Neuronal stem cell (in vitro differentiated cells): ENCODE results near the gene LLCFC1.
"Not testable (repeated sequence)": the region's sequence is repeated elsewhere in the genome, so short reads cannot be mapped to it uniquely, and the experiment has no call there.

Source experiments
- DNase-seq: peaks from one replicate; pipeline ENCODE4 v3.0.0-alpha.2; 2013; ENCODE audit warnings: low spot score
- H2AFZ ChIP-seq: one replicate; pipeline ENCODE4 v1.6.1; 2013; ENCODE audit warnings: mild to moderate bottlenecking, low read length, inconsistent platforms
- H2AK5ac ChIP-seq: 2 replicates; pipeline ENCODE4 v1.6.1; 2013; ENCODE audit warnings: low read depth, mild to moderate bottlenecking, inconsistent platforms, low read length, moderate library complexity, mixed read lengths
- H2BK120ac ChIP-seq: 2 replicates; pipeline ENCODE4 v1.6.1; 2013; ENCODE audit warnings: low read depth, mild to moderate bottlenecking, inconsistent platforms, low read length, moderate library complexity, mixed read lengths
- H2BK12ac ChIP-seq: one replicate; pipeline ENCODE4 v1.6.1; 2013; ENCODE audit warnings: low read length, inconsistent platforms
- H2BK15ac ChIP-seq: 2 replicates; pipeline ENCODE4 v1.6.1; 2013; ENCODE audit warnings: mild to moderate bottlenecking, low read length, inconsistent platforms, mixed read lengths
- H2BK5ac ChIP-seq: one replicate; pipeline ENCODE4 v1.6.1; 2013; ENCODE audit warnings: inconsistent platforms, mild to moderate bottlenecking, low read length, moderate library complexity
- H3K14ac ChIP-seq: one replicate; pipeline ENCODE4 v1.6.1; 2013; ENCODE audit warnings: low read length, inconsistent platforms
- H3K18ac ChIP-seq: 2 replicates; pipeline ENCODE4 v1.6.1; 2013; ENCODE audit warnings: low read length, inconsistent platforms
- H3K23ac ChIP-seq: 2 replicates; pipeline ENCODE4 v1.6.1; 2013; ENCODE audit warnings: low read depth, mild to moderate bottlenecking, mixed read lengths, low read length, inconsistent platforms; ENCODE audit not compliant: poor library complexity
- H3K27ac ChIP-seq: replicated peaks from 3 replicates; pipeline ENCODE4 v1.5.1; 2013; ENCODE audit warnings: low read length, inconsistent platforms
- H3K27me3 ChIP-seq, 3 experiments: 2 replicates each; pipeline ENCODE4 v1.6.1; 2013; ENCODE audit warnings: low read length in 3 of 3, mild to moderate bottlenecking in 2 of 3, inconsistent platforms in 1 of 3, low read depth in 1 of 3, mixed read lengths in 1 of 3, moderate library complexity in 1 of 3; ENCODE audit not compliant: control insufficient read depth in 3 of 3, insufficient read depth in 3 of 3
- H3K36me3 ChIP-seq, 2 donors: replicated peaks in 1 of 2; 2 replicates each; pipeline ENCODE4 v1.6.1; 2013; ENCODE audit warnings: low read length in 2 of 2; ENCODE audit not compliant: control insufficient read depth in 2 of 2, insufficient read depth in 2 of 2
- H3K4ac ChIP-seq: 2 replicates; pipeline ENCODE4 v1.6.1; 2013; ENCODE audit warnings: inconsistent platforms, mild to moderate bottlenecking, low read length, moderate library complexity
- H3K4me1 ChIP-seq, 2 donors: 1 replicate in 1 of 2; 2 replicates in 1 of 2; pipeline ENCODE4 v1.6.1; 2013; ENCODE audit warnings: low read length in 2 of 2, low read depth in 1 of 2; ENCODE audit not compliant: control insufficient read depth in 2 of 2, insufficient read depth in 1 of 2
- H3K4me2 ChIP-seq: one replicate; pipeline ENCODE4 v1.6.1; 2013; ENCODE audit warnings: mild to moderate bottlenecking, low read length, inconsistent platforms; ENCODE audit not compliant: insufficient read depth, poor library complexity, severe bottlenecking
- H3K4me3 ChIP-seq, 2 donors: 2 replicates each; pipeline ENCODE4 v1.5.1; 2013; ENCODE audit warnings: low read length in 2 of 2, mild to moderate bottlenecking in 2 of 2, inconsistent platforms in 1 of 2, moderate library complexity in 1 of 2
- H3K79me1 ChIP-seq: one replicate; pipeline ENCODE4 v1.6.1; 2013; ENCODE audit warnings: low read depth, mild to moderate bottlenecking, inconsistent platforms, low read length, moderate library complexity
- H3K9ac ChIP-seq: one replicate; pipeline ENCODE4 v1.6.1; 2013; ENCODE audit warnings: mild to moderate bottlenecking, low read depth, low read length, inconsistent platforms; ENCODE audit not compliant: poor library complexity
- H3K9me3 ChIP-seq, 2 donors: replicated peaks in 1 of 2; 2 replicates each; pipeline versions ENCODE3 to v1.6.1; 2013; ENCODE audit warnings: low read length in 2 of 2, mild to moderate bottlenecking in 2 of 2, inconsistent platforms in 1 of 2, low read depth in 1 of 2, mixed read lengths in 1 of 2, moderate library complexity in 1 of 2; ENCODE audit not compliant: control insufficient read depth in 2 of 2, insufficient read depth in 1 of 2
- H4K8ac ChIP-seq: one replicate; pipeline ENCODE4 v1.6.1; 2013; ENCODE audit warnings: low read depth, mild to moderate bottlenecking, inconsistent platforms, low read length, moderate library complexity
- H4K91ac ChIP-seq: one replicate; pipeline ENCODE4 v1.6.1; 2013; ENCODE audit warnings: low read length, low read depth, mild to moderate bottlenecking, inconsistent platforms; ENCODE audit not compliant: poor library complexity
- WGBS, 2 donors: extraction: QIAGEN DNeasy Blood & Tissue Kit; methylation state at CpG; one replicate each; pipeline ENCODE4 v1.1.7; 2013; ENCODE audit warnings: missing lambda C conversion rate in 2 of 2, mixed read lengths in 1 of 2; ENCODE audit not compliant: insufficient read length in 2 of 2, insufficient replicate concordance in 1 of 2; ENCODE audit errors: extremely low coverage in 2 of 2; 5-methylcytosine and 5-hydroxymethylcytosine counted together

Gene LLCFC1

DNA sequence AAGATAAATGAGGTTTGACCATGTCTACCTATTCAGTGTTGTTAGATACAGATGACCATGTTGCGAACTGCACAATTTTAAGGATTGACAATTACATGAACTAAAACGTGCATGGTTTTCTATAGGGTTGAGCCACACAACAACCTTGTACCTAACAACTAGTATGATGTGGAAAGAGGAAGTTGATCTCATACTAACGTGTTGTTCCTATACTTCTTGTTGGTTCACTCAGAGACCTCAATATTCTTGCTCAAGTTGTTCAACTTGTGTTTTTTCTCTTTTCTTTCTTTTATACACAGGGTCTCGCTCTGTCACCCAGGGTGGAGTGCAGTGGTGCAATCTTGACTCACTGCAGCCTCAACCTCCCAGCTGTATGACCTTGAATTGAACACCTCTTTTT is 28.9 kb downstream of the LLCFC1 start:
- H3K23ac ChIP-seq = no peak overlapping the region
- no peak overlapping the region for H3K4me3 ChIP-seq
- no peaks in the 10 kb centered on the region for H3K79me1 ChIP-seq
- no peaks in the 10 kb centered on the region for H3K9me3 ChIP-seq
- WGBS, 2 donors = no CpG with 5 or more reads among the region's 4 CpGs
- no peak overlapping the region for H3K4ac ChIP-seq
- H4K91ac ChIP-seq = no peak overlapping the region
- no peak overlapping the region for H2BK5ac ChIP-seq
- H2AK5ac ChIP-seq = no peak overlapping the region
- H4K8ac ChIP-seq = no peak overlapping the region
- no peak overlapping the region for H2BK120ac ChIP-seq
- H2BK12ac ChIP-seq = no peak overlapping the region
- no peaks in the 10 kb centered on the region for H3K27me3 ChIP-seq
- H3K27ac ChIP-seq = no peak overlapping the region
- H2BK15ac ChIP-seq = no peak overlapping the region
- H3K4me1 ChIP-seq = peaks cover 0 to 3% of the 10 kb centered on the region in 2 donors
- no peak for DNase-seq
- no peak overlapping the region for H3K14ac ChIP-seq
- no peak overlapping the region for H3K4me2 ChIP-seq
- H3K18ac ChIP-seq = no peak overlapping the region
- H2AFZ ChIP-seq = no peak overlapping the region
- H3K36me3 ChIP-seq = no peaks in the 10 kb centered on the region
- H3K9ac ChIP-seq = no peak overlapping the region

DNA sequence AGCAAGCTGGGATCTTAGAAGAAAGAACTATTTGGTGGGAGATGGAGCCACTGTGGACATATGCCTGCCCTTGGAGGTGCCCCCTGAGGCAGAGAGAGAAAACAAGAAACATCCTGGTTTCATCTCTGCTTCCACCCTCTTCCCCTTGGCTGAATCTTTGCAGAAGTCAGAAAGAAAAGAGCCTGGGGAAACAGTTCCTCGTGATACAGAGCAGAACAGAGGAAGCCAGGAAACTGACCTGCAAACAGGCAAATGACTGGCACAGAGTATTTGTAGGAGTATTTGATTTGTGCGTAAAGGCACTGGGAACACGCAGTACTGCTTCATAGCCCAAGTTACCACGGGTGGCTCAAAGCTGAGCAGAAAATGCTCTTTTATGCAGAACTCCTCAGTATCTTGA is 29.9 kb downstream of the LLCFC1 start:
- Histone ChIP-seq H3K27me3 (no peaks in the 10 kb centered on the region), H3K9ac (no peak overlapping the region), H3K4ac (no peak overlapping the region), H3K23ac (no peak overlapping the region), H3K27ac (no peak overlapping the region), H2BK120ac (no peak overlapping the region), H2AFZ (no peak overlapping the region), H3K79me1 (no peaks in the 10 kb centered on the region), H3K4me3 (no peak overlapping the region), H3K14ac (no peak overlapping the region), H3K4me1 (no peaks in the 10 kb centered on the region), H3K36me3 (no peaks in the 10 kb centered on the region), H3K4me2 (no peak overlapping the region), H2BK15ac (no peak overlapping the region), H2AK5ac (no peak overlapping the region), H2BK12ac (no peak overlapping the region), H3K9me3 (no peaks in the 10 kb centered on the region), H2BK5ac (no peak overlapping the region), H3K18ac (no peak overlapping the region), H4K91ac (no peak overlapping the region), H4K8ac (no peak overlapping the region)
- no peak for DNase-seq
- WGBS, 2 donors = no CpG with 5 or more reads among the region's 4 CpGs

DNA sequence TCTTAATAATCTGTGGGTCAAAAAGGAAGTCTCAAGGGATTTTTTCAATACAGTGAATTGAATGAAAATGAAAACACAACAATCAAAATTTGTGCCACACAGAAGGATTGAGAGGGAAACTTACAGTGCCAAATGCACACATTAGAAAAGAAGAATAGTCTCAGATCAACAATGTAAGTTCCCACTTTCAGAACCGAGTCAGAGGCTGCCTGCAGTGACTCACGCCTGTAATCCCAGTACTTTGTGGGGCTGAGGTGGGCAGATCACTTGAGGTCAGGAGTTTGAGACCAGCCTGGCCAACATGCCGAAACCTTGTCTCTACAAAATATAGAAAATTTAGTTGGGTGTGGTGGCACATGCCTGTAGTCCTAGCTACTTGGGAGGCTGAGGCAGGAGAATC is 35.3 kb downstream of the LLCFC1 start:
- H3K4me2 ChIP-seq = no peak overlapping the region
- no peak overlapping the region for H2AK5ac ChIP-seq
- no peak overlapping the region for H2AFZ ChIP-seq
- H3K36me3 ChIP-seq = no peaks in the 10 kb centered on the region
- no peaks in the 10 kb centered on the region for H3K27me3 ChIP-seq
- H3K14ac ChIP-seq = no peak overlapping the region
- no peak overlapping the region for H3K9ac ChIP-seq
- no peak overlapping the region for H4K8ac ChIP-seq
- no peaks in the 10 kb centered on the region for H3K79me1 ChIP-seq
- no peak overlapping the region for H2BK120ac ChIP-seq
- no peak overlapping the region for H2BK12ac ChIP-seq
- H3K23ac ChIP-seq = no peak overlapping the region
- H4K91ac ChIP-seq = no peak overlapping the region
- no peak overlapping the region for H3K27ac ChIP-seq
- H3K9me3 ChIP-seq = no peaks in the 10 kb centered on the region
- WGBS, 2 donors = no CpG with 5 or more reads among the region's 3 CpGs
- no peak overlapping the region for H2BK15ac ChIP-seq
- no peak for DNase-seq
- no peaks in the 10 kb centered on the region for H3K4me1 ChIP-seq
- no peak overlapping the region for H3K18ac ChIP-seq
- no peak overlapping the region for H3K4me3 ChIP-seq
- no peak overlapping the region for H2BK5ac ChIP-seq
- no peak overlapping the region for H3K4ac ChIP-seq

DNA sequence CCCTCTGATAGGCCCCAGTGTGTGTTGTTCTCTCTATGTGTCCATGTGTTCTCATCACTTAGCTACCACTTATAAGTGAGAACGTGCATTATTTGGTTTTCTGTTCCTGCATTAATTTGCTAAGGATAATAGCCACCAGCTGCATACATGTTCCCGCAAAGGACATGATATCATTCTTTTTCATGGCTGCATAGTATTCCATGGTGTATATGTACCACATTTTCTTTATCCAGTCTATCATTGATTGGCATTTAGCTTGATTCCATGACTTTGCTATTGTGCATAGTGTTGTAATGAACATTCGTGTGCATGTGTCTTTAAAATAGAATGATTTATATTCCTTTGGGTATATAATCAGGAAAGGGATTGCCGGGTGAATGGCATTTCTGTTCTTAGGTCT is 39.1 kb downstream of the LLCFC1 start:
- not testable (repeated sequence) for H4K8ac ChIP-seq, H3K14ac ChIP-seq, H3K4me2 ChIP-seq, H2BK12ac ChIP-seq, H3K4ac ChIP-seq, H3K4me3 ChIP-seq, H3K4me1 ChIP-seq, H2BK15ac ChIP-seq, H3K9me3 ChIP-seq, H2AK5ac ChIP-seq, H2AFZ ChIP-seq, H3K27ac ChIP-seq, H3K27me3 ChIP-seq, H3K9ac ChIP-seq, H3K18ac ChIP-seq, H3K36me3 ChIP-seq, H3K23ac ChIP-seq, H3K79me1 ChIP-seq, DNase-seq, H2BK5ac ChIP-seq, H4K91ac ChIP-seq, H2BK120ac ChIP-seq
- no CpG with 5 or more reads among the region's 4 CpGs for WGBS, 2 donors
